Measurements from ENCODE around the gene TP53INP2.
A peak's percentile ranks its signal among the peaks of the same experiment; 100 is the strongest.

The TP53INP2 gene

GRCh38 chr20:34706302-34706875 lies 2.2 kb downstream of the TP53INP2 start:
- Histone ChIP-seq H4K20me1 (ENCODE audit: insufficient read depth, low read length) (no peaks in the 10 kb centered on the region), H3K79me2 (ENCODE audit: low read length) (no peaks in the 10 kb centered on the region; the same call in 1 of the 2 replicates), H3K9ac (ENCODE audit: low read length) (no peak overlapping the region), H3K4me1 (ENCODE audit: low read length) (peaks cover 10% of the 10 kb centered on the region; the same call in 1 of the 2 replicates), H3K9me3 (replicated peaks; ENCODE audit: insufficient read depth, low read length) (no peaks in the 10 kb centered on the region), H3K27me3 (replicated peaks; ENCODE audit: insufficient read depth, low read length) (no peaks in the 10 kb centered on the region), H3K4me2 (ENCODE audit: low read depth, low read length) (no peak overlapping the region), H3K36me3 (replicated peaks; ENCODE audit: insufficient read depth, low read length) (no peaks in the 10 kb centered on the region), H3K9me2 (replicated peaks; ENCODE audit: insufficient read depth, low read length) (no peaks in the 10 kb centered on the region), H3K27ac (ENCODE audit: low read length) (no peak overlapping the region), H3K4me3 (ENCODE audit: low read length) (no peak overlapping the region), H3F3A (ENCODE audit: insufficient read depth, low read length) (peaks cover 16% of the 10 kb centered on the region; the same call in 1 of the 2 replicates), H2AFZ (ENCODE audit: low read length) (no peak overlapping the region)
- no peak for DNase-seq
- TF ChIP-seq CTCF (IDR thresholded peaks at IDR 0.05; ENCODE audit: low read length) = no peak
- no peak for TF ChIP-seq EZH2phosphoT487 (IDR thresholded peaks at IDR 0.05; ENCODE audit: low read length)
- no peak for TF ChIP-seq EZH2 (optimal IDR thresholded peaks at IDR 0.05; ENCODE audit: low read depth, low read length)

DNA sequence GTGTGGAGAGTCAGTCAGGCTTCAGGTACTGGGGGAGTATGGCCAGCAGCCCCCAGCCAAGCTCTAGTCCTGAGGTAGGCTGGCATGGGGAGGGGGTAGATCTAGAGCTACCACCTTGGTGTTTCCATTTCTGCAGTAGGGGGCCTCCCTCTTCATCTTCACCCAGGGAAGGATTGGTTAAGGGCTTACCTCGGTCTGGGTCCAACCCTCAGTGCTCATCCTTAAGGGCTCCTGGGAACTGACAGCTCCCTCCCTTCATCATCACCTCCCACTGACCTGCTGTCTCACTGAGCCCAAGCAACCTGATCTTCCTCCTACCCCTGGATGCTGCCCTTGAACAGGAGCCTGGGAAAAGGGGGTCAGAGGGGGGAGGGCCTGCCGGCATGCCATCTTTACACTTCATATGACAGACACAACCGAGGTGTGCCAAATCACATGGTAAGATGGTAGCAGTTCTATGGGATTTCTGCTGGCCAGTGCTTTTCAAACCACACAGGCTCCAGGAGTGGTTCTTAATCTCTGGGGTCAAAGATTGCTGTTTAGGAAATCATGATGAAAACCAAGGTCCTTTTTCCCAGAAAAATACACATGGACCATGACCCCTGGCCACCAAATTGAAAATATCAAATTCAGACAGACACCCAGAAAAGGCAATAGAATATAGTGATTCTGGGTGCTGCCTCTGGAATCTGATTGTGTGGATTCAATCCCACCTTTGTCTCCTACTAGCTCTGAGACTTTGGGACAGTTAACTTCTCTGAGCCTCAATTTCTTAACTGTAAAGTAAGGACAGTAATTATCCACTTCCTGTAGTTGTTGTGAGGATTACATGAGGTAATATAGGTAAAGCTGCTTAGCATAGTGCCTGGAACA lies 3.0 kb downstream of the TP53INP2 start:
- no peaks in the 10 kb centered on the region for H4K20me1 ChIP-seq (ENCODE audit: insufficient read depth, low read length)
- no peak overlapping the region for H3K4me3 ChIP-seq (ENCODE audit: low read length)
- no peak overlapping the region for H2AFZ ChIP-seq (ENCODE audit: low read length)
- H3F3A ChIP-seq (ENCODE audit: insufficient read depth, low read length) = peaks cover 16% of the 10 kb centered on the region; the same call in 1 of the 2 replicates
- no peaks in the 10 kb centered on the region for H3K9me2 ChIP-seq (replicated peaks; ENCODE audit: insufficient read depth, low read length)
- TF ChIP-seq CTCF (IDR thresholded peaks at IDR 0.05; ENCODE audit: low read length) (no peak), EZH2phosphoT487 (IDR thresholded peaks at IDR 0.05; ENCODE audit: low read length) (no peak), EZH2 (optimal IDR thresholded peaks at IDR 0.05; ENCODE audit: low read depth, low read length) (no peak)
- no peaks in the 10 kb centered on the region for H3K27me3 ChIP-seq (replicated peaks; ENCODE audit: insufficient read depth, low read length)
- H3K9ac ChIP-seq (ENCODE audit: low read length) = no peak overlapping the region
- DNase-seq = no peak
- no peaks in the 10 kb centered on the region for H3K36me3 ChIP-seq (replicated peaks; ENCODE audit: insufficient read depth, low read length)
- H3K4me1 ChIP-seq (ENCODE audit: low read length) = peaks cover 10% of the 10 kb centered on the region; the same call in 1 of the 2 replicates
- H3K4me2 ChIP-seq (ENCODE audit: low read depth, low read length) = no peak overlapping the region
- H3K27ac ChIP-seq (ENCODE audit: low read length) = no peak overlapping the region
- H3K9me3 ChIP-seq (replicated peaks; ENCODE audit: insufficient read depth, low read length) = no peaks in the 10 kb centered on the region
- no peaks in the 10 kb centered on the region; the same call in 1 of the 2 replicates for H3K79me2 ChIP-seq (ENCODE audit: low read length)

DNA sequence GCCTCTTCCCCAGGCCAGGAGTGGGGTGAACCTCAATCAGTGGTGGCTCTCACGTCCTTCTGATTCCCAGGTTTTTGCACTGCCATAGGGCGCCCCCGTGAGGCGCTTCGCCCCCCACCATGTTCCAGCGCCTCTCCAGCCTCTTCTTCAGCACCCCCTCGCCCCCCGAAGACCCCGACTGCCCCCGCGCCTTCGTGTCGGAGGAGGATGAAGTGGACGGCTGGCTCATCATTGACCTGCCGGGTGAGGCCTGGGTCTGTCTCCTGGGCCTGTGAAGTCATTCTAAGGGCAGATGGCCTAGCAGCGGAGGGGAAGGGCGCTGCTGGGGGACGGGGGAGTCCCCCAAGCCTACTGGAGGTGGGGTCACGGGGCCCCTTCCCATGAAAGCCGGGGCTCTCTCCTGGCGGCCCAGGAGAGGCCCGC lies 4.5 kb downstream of the TP53INP2 start:
- Histone ChIP-seq H3K9me3 (replicated peaks; ENCODE audit: insufficient read depth, low read length) (no peaks in the 10 kb centered on the region), H3K27ac (ENCODE audit: low read length) (peak overlapping the region; percentile 40; the same call in 1 of the 2 replicates), H3K9me2 (replicated peaks; ENCODE audit: insufficient read depth, low read length) (no peaks in the 10 kb centered on the region), H3K9ac (ENCODE audit: low read length) (peak overlapping the region; percentile 77; the same call in 1 of the 2 replicates), H3K4me2 (ENCODE audit: low read depth, low read length) (peak overlapping the region; percentile 97), H3K36me3 (replicated peaks; ENCODE audit: insufficient read depth, low read length) (no peaks in the 10 kb centered on the region), H3K79me2 (ENCODE audit: low read length) (no peaks in the 10 kb centered on the region; the same call in 1 of the 2 replicates), H3K4me1 (ENCODE audit: low read length) (peaks cover 10% of the 10 kb centered on the region; the same call in 1 of the 2 replicates), H3K27me3 (replicated peaks; ENCODE audit: insufficient read depth, low read length) (no peaks in the 10 kb centered on the region), H2AFZ (ENCODE audit: low read length) (peak overlapping the region; percentile 98), H3F3A (ENCODE audit: insufficient read depth, low read length) (peaks cover 15% of the 10 kb centered on the region; the same call in 1 of the 2 replicates), H4K20me1 (ENCODE audit: insufficient read depth, low read length) (no peaks in the 10 kb centered on the region), H3K4me3 (ENCODE audit: low read length) (peak overlapping the region; percentile 88)
- DNase-seq = peak; percentile 40
- TF ChIP-seq EZH2phosphoT487 (IDR thresholded peaks at IDR 0.05; ENCODE audit: low read length) = no peak
- peak; percentile 53 for TF ChIP-seq CTCF (IDR thresholded peaks at IDR 0.05; ENCODE audit: low read length)
